Sigmoid colon (tissue), 7 donors: ENCODE data around the gene F12. TPM values are rescaled to one million over a fixed set of nuclear protein-coding genes. Genes with fewer than 3 reads are reported as not detected.

Source experiments
- DNase-seq: peaks from one replicate; pipeline ENCODE4 v3.0.0-alpha.2; 2019
- H3K27ac ChIP-seq, 4 donors: fragments of 200-600 bp; sonication (generic); one replicate each; pipeline ENCODE4 v1.5.1; 2016 to 2019; ENCODE audit warnings: mild to moderate bottlenecking in 1 of 4
- H3K27me3 ChIP-seq, 3 donors: fragments of 200-600 bp; sonication (generic); one replicate each; pipeline ENCODE4 v1.5.1; 2019; ENCODE audit warnings: mild to moderate bottlenecking in 1 of 3
- H3K36me3 ChIP-seq, 4 donors: fragments of 200-600 bp; sonication (generic); one replicate each; pipeline ENCODE4 v1.5.1; 2016 to 2019
- H3K4me1 ChIP-seq, 4 donors: fragments of 200-600 bp; sonication (generic); one replicate each; pipeline ENCODE4 v1.5.1; 2017 to 2019
- H3K4me3 ChIP-seq, 4 donors: fragments of 200-600 bp; sonication (generic); one replicate each; pipeline ENCODE4 v1.5.1; 2017 to 2019; ENCODE audit warnings: mild to moderate bottlenecking in 2 of 4, moderate library complexity in 1 of 4
- H3K9me3 ChIP-seq, 4 donors: fragments of 200-600 bp in 3 of 4; sonication (generic) in 3 of 4; one replicate each; pipeline versions ENCODE4 v1.5.1 to v1.6.1; 2013 to 2019
- EP300 ChIP-seq, 4 donors: sonication (generic); formaldehyde crosslinking; IDR thresholded peaks; one replicate each; pipeline ENCODE4 v1.6.1; 2017; ENCODE audit warnings: antibody characterized with exemption in 4 of 4
- POLR2A ChIP-seq, 2 donors: fragments of 450-650 bp; IDR thresholded peaks; one replicate each; pipeline ENCODE4 v1.6.1; 2016; ENCODE audit warnings: antibody characterized with exemption in 2 of 2, mild to moderate bottlenecking in 2 of 2, moderate library complexity in 2 of 2
- POLR2AphosphoS5 ChIP-seq, 4 donors: sonication (generic); formaldehyde crosslinking; IDR thresholded peaks; one replicate each; pipeline ENCODE4 v1.6.1; 2017; ENCODE audit warnings: antibody characterized with exemption in 4 of 4
- WGBS, 2 donors: extraction: QIAGEN DNeasy Blood & Tissue Kit; methylation state at CpG; one replicate each; pipeline ENCODE4 v1.1.7; 2013; 5-methylcytosine and 5-hydroxymethylcytosine counted together
- intact Hi-C: fragments of 100-400 bp; cut with DNase I; formaldehyde crosslinking; loops from one replicate; pipeline ENCODE4 v1.15.1; 2023
- polyA plus RNA-seq, 3 donors: library from polyadenylated mRNA; stranded (reverse); fragments of 200-250 nt; gene quantifications; one replicate each; pipeline ENCODE4 v1.2.3, GENCODE V29; 2013
- total RNA-seq, 4 donors: library from RNA; depleted of rRNA; stranded (reverse); fragments of >200 nt; gene quantifications; one replicate each; pipeline ENCODE4 v1.1.0, GENCODE V29; 2016
- TF ChIP-seq, protein P1 (sequence below), 4 experiments: fragments of 450-650 bp in 3 of 4; fragments of 200-600 bp in 1 of 4; IDR thresholded peaks; one replicate each; pipeline ENCODE4 v1.5.1; 2016 to 2019; ENCODE audit warnings: antibody characterized with exemption in 4 of 4, mild to moderate bottlenecking in 3 of 4, moderate library complexity in 2 of 4
- donor health status: healthy with polysubstance abuse.
- donor health status: Bipolar disorder and iron deficiency.
- donor health status: healthy.

Gene F12
- total and polyA plus RNA-seq, 7 donors: 0.36 to 14.0 (median 2.2) TPM; not detected in 1

- no peaks in the 10 kb centered on the region for H3K9me3 ChIP-seq
- intact Hi-C loops: loop anchor here (2.0 kb wide), 2 partner anchors 28 to 72 kb away; no protein-coding TSS in a partner anchor
- H3K36me3 ChIP-seq: peaks cover 0 to 13% (median 4%) of the 10 kb centered on the region in 4 donors
- H3K27ac ChIP-seq: peak within 1 kb of the TSS; percentile 90 to 95 (median 92)
- peaks cover 0 to 43% (median 35%) of the 10 kb centered on the region in 4 donors for H3K4me1 ChIP-seq
- peak; percentile 81 for DNase-seq
- TF ChIP-seq EP300 (IDR thresholded peaks at IDR 0.05) (no peak), POLR2A (IDR thresholded peaks at IDR 0.05) (no peak), POLR2AphosphoS5 (IDR thresholded peaks at IDR 0.05) (no peak)
- TF ChIP-seq, protein P1, sequence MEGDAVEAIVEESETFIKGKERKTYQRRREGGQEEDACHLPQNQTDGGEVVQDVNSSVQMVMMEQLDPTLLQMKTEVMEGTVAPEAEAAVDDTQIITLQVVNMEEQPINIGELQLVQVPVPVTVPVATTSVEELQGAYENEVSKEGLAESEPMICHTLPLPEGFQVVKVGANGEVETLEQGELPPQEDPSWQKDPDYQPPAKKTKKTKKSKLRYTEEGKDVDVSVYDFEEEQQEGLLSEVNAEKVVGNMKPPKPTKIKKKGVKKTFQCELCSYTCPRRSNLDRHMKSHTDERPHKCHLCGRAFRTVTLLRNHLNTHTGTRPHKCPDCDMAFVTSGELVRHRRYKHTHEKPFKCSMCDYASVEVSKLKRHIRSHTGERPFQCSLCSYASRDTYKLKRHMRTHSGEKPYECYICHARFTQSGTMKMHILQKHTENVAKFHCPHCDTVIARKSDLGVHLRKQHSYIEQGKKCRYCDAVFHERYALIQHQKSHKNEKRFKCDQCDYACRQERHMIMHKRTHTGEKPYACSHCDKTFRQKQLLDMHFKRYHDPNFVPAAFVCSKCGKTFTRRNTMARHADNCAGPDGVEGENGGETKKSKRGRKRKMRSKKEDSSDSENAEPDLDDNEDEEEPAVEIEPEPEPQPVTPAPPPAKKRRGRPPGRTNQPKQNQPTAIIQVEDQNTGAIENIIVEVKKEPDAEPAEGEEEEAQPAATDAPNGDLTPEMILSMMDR (IDR thresholded peaks at IDR 0.05): no peak
- H3K4me3 ChIP-seq: peak within 1 kb of the TSS; percentile 73 to 92 (median 80)
- WGBS, 2 donors: 1% methylated on average over 82 of the region's 82 CpGs
- H3K27me3 ChIP-seq: no peaks in the 10 kb centered on the region
These were observed 17.3 kb upstream of the F12 start, which contains the start of gene GRK6 for GRCh38 chr5:177426566-177427210. TSS of gene GRK6 (plus strand) at chr5:177426676. CDS start at chr5:177426846, 170 bp downstream.

DNA sequence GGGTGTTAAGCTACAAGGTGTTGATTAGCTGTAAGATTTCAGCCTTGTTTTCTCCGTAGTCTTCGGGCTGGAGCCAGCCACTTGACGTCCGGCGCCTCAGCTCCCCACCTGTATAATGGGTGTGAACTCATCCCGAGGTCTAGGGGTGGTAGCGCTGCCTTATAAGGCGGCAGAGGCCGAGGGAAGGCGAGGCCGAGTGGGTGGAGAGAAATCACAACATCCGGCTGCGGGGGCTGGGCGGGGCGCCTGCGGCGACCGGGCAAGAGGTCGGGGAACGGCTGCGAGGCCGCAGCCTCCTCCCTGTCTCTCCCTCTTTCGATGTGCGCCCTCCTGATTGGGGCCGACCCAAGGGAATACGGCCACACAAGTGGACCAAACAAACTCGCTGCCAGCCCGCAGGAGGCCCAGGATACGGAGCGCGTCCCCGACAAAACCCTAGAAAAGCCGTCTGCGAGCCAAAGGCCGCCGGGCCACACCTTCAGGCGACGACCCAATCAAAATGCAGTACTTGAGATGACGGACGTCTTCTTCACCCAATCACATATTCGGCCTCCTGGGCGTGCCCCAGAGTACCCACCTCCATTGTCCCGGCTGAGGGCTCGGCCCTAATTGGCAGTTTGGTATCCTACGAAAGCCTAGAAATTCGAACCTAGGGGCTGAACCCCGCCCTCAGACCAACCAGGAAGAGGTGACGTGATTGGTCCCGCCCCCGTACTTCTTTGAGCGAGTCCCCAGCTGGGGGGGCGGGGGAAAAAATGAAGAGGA lies 16.6 kb upstream of the F12 start:
- peaks cover 0 to 37% (median 32%) of the 10 kb centered on the region in 4 donors for H3K4me1 ChIP-seq
- peak overlapping the region; percentile 40 to 53 (median 52) for H3K4me3 ChIP-seq
- peak overlapping the region; percentile 89 to 95 (median 92) for H3K27ac ChIP-seq
- TF ChIP-seq POLR2AphosphoS5 (IDR thresholded peaks at IDR 0.05) (peak; percentile 62 to 94 (median 80)), POLR2A (IDR thresholded peaks at IDR 0.05) (peak; percentile 72 to 91)
- TF ChIP-seq, protein P1 (IDR thresholded peaks at IDR 0.05): no peak
- peak; percentile 100 for DNase-seq
- no peaks in the 10 kb centered on the region for H3K27me3 ChIP-seq
- intact Hi-C loops: loop anchor here (2.0 kb wide), 3 partner anchors 23 to 73 kb away; no protein-coding TSS in a partner anchor
- 0% methylated on average over 52 of the region's 52 CpGs for WGBS, 2 donors
- peaks cover 0 to 7% (median 3%) of the 10 kb centered on the region in 4 donors for H3K36me3 ChIP-seq
- H3K9me3 ChIP-seq: no peaks in the 10 kb centered on the region

- Histone ChIP-seq H3K36me3 (peaks cover 0 to under 1% (median 0%) of the 10 kb centered on the region in 4 donors), H3K9me3 (no peaks in the 10 kb centered on the region), H3K27me3 (no peaks in the 10 kb centered on the region), H3K4me3 (peak overlapping the region; percentile 40 to 53 (median 52)), H3K4me1 (peaks cover 0 to 37% (median 32%) of the 10 kb centered on the region in 4 donors), H3K27ac (peak overlapping the region; percentile 89 to 95 (median 92))
- intact Hi-C loops: loop anchor here (2.0 kb wide), 1 partner anchor 22 kb away; no protein-coding TSS in a partner anchor
- no peak for DNase-seq
- 28 to 42% methylated on average over 13 of the region's 13 CpGs for WGBS, 2 donors
- TF ChIP-seq EP300 (IDR thresholded peaks at IDR 0.05): no peak
- TF ChIP-seq, protein P1 (IDR thresholded peaks at IDR 0.05): no peak
These were observed 15.9 kb upstream of the F12 start for GRCh38 chr5:177425196-177425800.

- intact Hi-C loops: loop anchor here (2.0 kb wide), 1 partner anchor 21 kb away; no protein-coding TSS in a partner anchor
- no peak for DNase-seq
- 90 to 91% methylated on average over 2 of the region's 2 CpGs for WGBS, 2 donors
These were observed 14.3 kb upstream of the F12 start for GRCh38 chr5:177423671-177424070.

More at GRCh38 chr5:177423671-177424070, 14.3 kb upstream of the F12 start:
- no peak overlapping the region for H3K4me3 ChIP-seq
- no peaks in the 10 kb centered on the region for H3K9me3 ChIP-seq
- TF ChIP-seq EP300 (IDR thresholded peaks at IDR 0.05) (no peak), POLR2AphosphoS5 (IDR thresholded peaks at IDR 0.05) (no peak), POLR2A (IDR thresholded peaks at IDR 0.05) (no peak)
- TF ChIP-seq, protein P1 (IDR thresholded peaks at IDR 0.05): no peak
- H3K4me1 ChIP-seq: peaks cover 0 to 27% (median 25%) of the 10 kb centered on the region in 4 donors
- no peaks in the 10 kb centered on the region for H3K27me3 ChIP-seq
- no peak overlapping the region for H3K27ac ChIP-seq
- H3K36me3 ChIP-seq: no peaks in the 10 kb centered on the region
